ENCODE results near the gene TMC6.

The TMC6 gene

DNA sequence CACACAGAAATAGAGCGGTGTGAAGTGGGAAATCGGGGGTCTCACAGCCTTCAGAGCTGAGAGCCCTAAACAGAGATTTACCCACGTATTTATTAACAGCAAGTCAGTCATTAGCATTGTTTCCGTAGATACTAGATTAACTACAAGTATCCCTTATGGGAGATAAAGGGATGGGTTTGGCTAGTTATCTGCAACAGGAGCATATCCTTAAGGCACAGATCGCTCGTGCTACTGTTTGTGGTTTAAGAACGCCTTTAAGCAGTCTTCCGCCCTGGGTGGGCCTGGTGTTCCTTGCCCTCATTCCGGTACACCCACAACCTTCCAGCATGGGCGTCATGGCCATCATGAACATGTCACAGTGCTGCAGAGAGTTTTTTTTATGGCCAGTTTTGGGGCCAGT, 27.0 kb downstream of the TMC6 start:
- H3K4me3 ChIP-seq (ENCODE audit: low read depth, low read length) = no peak overlapping the region
- DNase-seq (ENCODE audit: low read depth) = no peak
- TF ChIP-seq, protein P1, sequence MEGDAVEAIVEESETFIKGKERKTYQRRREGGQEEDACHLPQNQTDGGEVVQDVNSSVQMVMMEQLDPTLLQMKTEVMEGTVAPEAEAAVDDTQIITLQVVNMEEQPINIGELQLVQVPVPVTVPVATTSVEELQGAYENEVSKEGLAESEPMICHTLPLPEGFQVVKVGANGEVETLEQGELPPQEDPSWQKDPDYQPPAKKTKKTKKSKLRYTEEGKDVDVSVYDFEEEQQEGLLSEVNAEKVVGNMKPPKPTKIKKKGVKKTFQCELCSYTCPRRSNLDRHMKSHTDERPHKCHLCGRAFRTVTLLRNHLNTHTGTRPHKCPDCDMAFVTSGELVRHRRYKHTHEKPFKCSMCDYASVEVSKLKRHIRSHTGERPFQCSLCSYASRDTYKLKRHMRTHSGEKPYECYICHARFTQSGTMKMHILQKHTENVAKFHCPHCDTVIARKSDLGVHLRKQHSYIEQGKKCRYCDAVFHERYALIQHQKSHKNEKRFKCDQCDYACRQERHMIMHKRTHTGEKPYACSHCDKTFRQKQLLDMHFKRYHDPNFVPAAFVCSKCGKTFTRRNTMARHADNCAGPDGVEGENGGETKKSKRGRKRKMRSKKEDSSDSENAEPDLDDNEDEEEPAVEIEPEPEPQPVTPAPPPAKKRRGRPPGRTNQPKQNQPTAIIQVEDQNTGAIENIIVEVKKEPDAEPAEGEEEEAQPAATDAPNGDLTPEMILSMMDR (IDR thresholded peaks at IDR 0.05; ENCODE audit: low read depth, low read length, missing control alignments) = no peak

DNA sequence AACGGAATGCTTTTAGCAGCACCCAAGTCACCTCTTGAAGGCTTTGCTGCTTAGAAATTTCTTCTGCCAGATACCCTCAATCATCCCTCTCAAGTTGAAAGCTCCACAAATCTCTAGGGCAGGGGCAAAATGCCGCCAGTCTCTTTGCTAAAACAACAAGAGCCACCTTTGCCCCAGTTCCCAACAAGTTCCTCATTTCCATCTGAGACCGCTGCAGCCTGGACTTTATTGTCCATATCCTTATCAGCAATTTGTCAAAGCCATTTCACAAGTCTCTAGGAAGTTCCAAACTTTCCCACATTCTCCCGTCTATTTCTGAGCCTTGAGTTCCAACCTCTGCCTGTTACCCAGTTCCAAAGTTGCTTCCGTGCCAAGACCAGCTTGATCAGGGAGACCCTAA, 27.4 kb downstream of the TMC6 start:
- H3K4me3 ChIP-seq (ENCODE audit: low read depth, low read length) = no peak overlapping the region
- TF ChIP-seq, protein P1 (IDR thresholded peaks at IDR 0.05; ENCODE audit: low read depth, low read length, missing control alignments) = no peak
- no peak for DNase-seq (ENCODE audit: low read depth)

DNA sequence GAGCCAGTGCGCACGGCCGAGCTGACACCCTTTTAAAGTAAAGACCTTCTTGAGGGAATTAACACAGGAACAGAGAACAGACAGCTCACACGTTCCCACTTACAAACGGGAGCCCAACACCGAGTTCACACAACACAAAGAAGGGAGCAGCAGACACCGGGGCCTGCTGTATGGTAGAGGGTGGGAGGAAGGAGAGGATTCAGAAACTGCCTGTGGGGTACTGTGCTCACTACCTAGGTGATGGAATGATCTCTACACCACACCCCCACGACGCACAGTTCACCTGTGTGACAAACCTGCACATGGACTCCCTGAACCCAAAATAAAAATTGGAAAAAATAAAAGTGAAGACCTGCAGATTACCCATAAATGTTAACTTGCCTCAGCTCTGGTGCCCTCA, 32.5 kb downstream of the TMC6 start:
- TF ChIP-seq, protein P1 (IDR thresholded peaks at IDR 0.05; ENCODE audit: low read depth, low read length, missing control alignments) = no peak
- no peak for DNase-seq (ENCODE audit: low read depth)

DNA sequence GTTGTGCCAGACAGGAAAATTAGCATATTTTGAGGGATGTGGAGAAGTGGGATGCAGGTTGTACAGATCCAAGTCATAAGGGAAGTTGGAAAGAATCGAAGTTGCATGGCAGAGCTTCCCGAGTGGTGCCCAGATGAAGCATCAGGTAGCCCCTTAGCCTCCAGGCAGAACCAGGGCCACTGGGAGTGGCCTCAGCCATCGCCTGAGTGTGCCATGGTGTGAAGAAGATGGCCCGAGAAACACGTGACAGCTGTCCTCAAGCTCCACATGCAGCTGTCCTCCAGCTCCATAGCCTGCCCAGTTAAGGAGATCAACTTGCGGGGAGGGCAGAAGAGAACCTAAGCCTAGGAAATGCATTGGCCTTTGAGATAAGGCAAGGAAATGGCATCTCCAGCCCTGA, 33.5 kb downstream of the TMC6 start:
- DNase-seq (ENCODE audit: low read depth) = no peak
- H3K4me3 ChIP-seq (ENCODE audit: low read depth, low read length) = no peak overlapping the region
- TF ChIP-seq, protein P1 (IDR thresholded peaks at IDR 0.05; ENCODE audit: low read depth, low read length, missing control alignments) = no peak

More for the DNA sequence above, 32.5 kb downstream of the TMC6 start:
- H3K4me3 ChIP-seq (ENCODE audit: low read depth, low read length) = no peak overlapping the region

DNA sequence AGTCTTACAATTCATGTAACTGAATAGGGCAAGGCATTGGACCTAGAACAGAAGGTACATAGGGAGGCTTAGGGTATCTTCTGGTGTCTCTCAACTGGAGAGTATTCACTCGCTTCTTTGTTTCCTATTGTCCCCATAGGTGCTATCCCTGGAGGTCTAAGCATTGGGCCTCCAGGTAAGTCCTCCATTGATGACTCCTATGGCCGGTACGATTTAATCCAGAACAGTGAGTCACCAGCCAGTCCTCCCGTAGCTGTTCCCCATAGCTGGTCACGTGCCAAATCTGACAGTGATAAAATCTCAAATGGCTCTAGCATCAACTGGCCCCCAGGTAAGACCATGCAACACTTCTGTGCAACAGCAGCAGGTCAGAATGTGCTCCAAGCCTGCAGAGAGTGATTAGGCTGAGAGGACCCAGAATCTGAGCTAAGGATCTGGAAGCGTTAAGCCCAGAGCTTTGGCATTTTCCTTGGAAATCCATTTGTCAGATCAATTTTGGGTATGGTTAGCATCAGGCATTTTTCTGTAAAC, 35.7 kb downstream of the TMC6 start:
- H3K4me3 ChIP-seq (ENCODE audit: low read depth, low read length) = no peak overlapping the region
- TF ChIP-seq, protein P1 (IDR thresholded peaks at IDR 0.05; ENCODE audit: low read depth, low read length, missing control alignments) = no peak
- DNase-seq (ENCODE audit: low read depth) = no peak

DNA sequence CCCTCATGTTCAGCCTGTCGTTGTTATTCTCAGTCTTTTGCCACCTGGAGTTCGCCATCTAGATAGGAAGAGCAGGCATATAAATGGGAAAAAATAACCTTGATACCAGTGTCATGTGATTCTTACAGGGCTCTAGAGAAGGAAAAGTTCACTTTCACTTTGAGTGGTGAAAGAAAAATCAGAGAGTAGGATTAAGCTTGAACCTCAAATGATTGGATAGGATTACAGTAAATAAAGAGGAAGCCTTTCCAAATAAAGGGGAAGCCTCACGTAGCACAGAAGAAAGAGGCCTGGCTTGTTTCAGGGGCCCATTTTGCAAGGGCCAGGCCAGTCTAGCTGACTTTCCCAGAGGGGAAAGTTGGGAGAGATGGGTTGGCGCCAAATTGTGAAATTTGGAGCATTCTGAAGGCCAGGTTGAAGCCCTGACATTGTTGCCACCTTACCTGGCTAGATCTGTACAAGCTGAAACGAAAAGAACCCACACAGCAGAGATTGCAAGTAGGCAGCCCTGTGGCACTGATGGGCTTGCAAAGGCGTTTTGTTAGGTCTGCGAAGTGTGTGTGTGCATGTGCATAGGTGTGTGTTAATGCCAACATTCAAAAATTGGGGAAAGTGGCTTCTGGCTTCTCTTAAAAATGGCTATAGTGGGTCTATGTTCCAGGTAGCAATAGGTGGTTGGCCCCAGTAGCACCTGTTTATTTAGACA, 38.8 kb downstream of the TMC6 start:
- no peak for DNase-seq (ENCODE audit: low read depth)
- TF ChIP-seq, protein P1 (IDR thresholded peaks at IDR 0.05; ENCODE audit: low read depth, low read length, missing control alignments) = no peak
- no peak overlapping the region for H3K4me3 ChIP-seq (ENCODE audit: low read depth, low read length)

DNA sequence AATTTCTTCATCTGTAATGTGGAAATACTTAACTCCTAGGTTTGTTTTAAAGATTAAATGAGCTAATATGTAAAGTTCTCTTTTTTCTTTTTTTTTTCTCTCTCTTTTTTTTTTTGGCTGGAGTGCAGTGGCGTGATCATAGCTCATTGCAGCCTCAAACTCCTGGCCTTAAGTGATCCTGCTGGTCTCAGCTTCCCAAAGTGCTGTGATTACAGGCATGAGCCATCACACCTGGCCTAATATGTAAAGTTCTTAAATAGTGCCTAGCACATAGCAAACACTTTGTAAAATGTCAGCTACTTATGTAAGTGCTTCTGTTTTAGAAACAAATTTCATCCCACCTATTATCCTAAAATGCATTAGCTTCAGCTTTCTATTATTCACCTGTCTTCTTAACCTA, 40.0 kb downstream of the TMC6 start:
- H3K4me3 ChIP-seq (ENCODE audit: low read depth, low read length) = no peak overlapping the region

More for the DNA sequence above, 40.0 kb downstream of the TMC6 start:
- TF ChIP-seq, protein P1 (IDR thresholded peaks at IDR 0.05; ENCODE audit: low read depth, low read length, missing control alignments) = no peak
- no peak for DNase-seq (ENCODE audit: low read depth)
